Measurements from ENCODE around the gene CCDC170. TPM values are rescaled to one million over a fixed set of nuclear protein-coding genes. Genes with fewer than 3 reads are reported as not detected.
"Not testable (repeated sequence)": the region's sequence is repeated elsewhere in the genome, so short reads cannot be mapped to it uniquely, and the experiment has no call there.

Gene CCDC170
- total and polyA plus RNA-seq, 2 experiments from 2014 or later = 0.03 TPM; not detected in 1

DNA sequence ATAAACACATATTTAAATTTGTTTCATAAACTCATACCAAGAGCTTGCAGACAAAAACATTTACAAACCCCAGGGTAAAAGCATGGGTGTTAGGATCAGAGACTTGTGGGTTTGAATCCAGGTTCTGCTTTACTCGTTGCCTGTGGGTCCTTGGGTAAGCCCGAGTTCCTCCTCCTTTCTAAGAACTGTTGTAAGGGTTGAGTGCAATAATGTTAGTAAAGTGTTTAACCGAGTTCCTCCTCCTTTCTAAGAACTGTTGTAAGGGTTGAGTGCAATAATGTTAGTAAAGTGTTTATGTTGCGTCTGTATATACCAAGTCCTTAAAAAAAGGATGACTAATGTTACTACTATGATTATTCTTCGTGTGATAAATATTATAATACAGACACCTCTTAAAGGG, 18.7 kb downstream of the CCDC170 start:
- TF ChIP-seq, protein P1, sequence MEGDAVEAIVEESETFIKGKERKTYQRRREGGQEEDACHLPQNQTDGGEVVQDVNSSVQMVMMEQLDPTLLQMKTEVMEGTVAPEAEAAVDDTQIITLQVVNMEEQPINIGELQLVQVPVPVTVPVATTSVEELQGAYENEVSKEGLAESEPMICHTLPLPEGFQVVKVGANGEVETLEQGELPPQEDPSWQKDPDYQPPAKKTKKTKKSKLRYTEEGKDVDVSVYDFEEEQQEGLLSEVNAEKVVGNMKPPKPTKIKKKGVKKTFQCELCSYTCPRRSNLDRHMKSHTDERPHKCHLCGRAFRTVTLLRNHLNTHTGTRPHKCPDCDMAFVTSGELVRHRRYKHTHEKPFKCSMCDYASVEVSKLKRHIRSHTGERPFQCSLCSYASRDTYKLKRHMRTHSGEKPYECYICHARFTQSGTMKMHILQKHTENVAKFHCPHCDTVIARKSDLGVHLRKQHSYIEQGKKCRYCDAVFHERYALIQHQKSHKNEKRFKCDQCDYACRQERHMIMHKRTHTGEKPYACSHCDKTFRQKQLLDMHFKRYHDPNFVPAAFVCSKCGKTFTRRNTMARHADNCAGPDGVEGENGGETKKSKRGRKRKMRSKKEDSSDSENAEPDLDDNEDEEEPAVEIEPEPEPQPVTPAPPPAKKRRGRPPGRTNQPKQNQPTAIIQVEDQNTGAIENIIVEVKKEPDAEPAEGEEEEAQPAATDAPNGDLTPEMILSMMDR (IDR thresholded peaks at IDR 0.05; ENCODE audit: low read depth, low read length) = no peak

DNA sequence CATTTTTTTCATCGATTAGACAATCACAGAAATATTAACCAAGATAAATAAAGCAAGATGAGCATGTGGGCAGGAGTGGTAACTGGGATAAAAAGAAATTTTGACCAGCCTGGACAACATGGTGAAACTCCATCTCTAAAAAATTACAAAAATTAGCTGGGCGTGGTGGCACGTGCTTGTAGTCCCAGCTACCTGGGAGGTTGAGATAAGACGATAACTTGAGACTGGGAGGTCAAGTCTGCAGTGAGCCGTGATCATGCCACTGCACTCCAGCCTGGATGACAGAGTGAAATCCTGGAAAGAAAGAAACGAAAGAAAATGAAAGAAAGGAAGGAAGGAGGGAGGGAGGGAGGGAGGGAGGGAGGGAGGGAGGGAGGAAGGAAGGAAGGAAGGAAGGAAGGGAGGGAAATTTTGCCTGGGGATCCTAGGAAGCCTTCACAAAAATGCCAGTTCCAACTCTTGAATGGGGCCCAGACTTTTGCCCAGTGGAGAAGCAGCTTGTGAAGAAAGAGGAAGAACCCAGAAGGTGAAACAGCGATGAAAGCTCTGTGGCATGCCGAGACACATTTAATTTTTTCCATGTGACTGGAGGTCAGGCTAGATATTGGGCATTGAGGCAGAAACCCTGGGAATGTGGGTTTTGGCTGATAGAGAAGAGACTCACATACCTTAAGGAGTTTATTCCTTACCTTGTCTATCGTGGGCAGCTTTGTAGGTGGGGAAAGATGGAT, 20.3 kb downstream of the CCDC170 start:
- TF ChIP-seq, protein P1 (IDR thresholded peaks at IDR 0.05; ENCODE audit: low read depth, low read length) = no peak
- no peaks in the 10 kb centered on the region for H3K36me3 ChIP-seq
- no peak for DNase-seq (ENCODE audit: low read depth in 1 of 2, low spot score in 1 of 2)
- H3K27ac ChIP-seq = no peak overlapping the region
- H3K27me3 ChIP-seq = no peaks in the 10 kb centered on the region
- no peaks in the 10 kb centered on the region for H3K4me1 ChIP-seq (ENCODE audit: low read depth)
- H3K9me3 ChIP-seq (ENCODE audit: low read depth) = no peaks in the 10 kb centered on the region
- H3K4me3 ChIP-seq = no peak overlapping the region

More for the DNA sequence above, 18.7 kb downstream of the CCDC170 start:
- Histone ChIP-seq H3K4me1 (ENCODE audit: low read depth) (no peaks in the 10 kb centered on the region), H3K9me3 (ENCODE audit: low read depth) (no peaks in the 10 kb centered on the region), H3K4me3 (no peak overlapping the region), H3K27ac (no peak overlapping the region), H3K27me3 (no peaks in the 10 kb centered on the region), H3K36me3 (no peaks in the 10 kb centered on the region)
- DNase-seq (ENCODE audit: low read depth in 1 of 2, low spot score in 1 of 2) = no peak

DNA sequence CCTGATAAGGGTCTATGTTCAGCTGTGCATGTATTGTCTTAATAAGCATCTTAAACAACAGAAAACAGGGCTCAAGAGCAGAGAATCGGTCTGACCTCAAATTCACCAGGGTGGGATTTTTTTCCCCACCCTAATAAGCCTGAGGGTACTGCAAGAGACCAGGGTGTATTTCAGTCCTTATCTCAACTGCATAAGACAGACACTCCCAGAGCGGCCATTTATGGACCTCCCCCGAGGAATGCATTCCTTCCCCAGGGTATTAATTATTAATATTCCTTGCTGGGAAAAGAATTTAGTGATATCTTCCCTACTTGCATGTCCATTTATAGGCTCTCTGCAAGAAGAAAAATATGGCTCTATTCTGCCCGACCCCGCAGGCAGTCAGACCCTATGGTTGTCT, 25.2 kb downstream of the CCDC170 start:
- not testable (repeated sequence) for DNase-seq (ENCODE audit: low read depth in 1 of 2, low spot score in 1 of 2); H3K27ac ChIP-seq; H3K4me1 ChIP-seq (ENCODE audit: low read depth); H3K4me3 ChIP-seq; H3K27me3 ChIP-seq; H3K36me3 ChIP-seq; H3K9me3 ChIP-seq (ENCODE audit: low read depth)

DNA sequence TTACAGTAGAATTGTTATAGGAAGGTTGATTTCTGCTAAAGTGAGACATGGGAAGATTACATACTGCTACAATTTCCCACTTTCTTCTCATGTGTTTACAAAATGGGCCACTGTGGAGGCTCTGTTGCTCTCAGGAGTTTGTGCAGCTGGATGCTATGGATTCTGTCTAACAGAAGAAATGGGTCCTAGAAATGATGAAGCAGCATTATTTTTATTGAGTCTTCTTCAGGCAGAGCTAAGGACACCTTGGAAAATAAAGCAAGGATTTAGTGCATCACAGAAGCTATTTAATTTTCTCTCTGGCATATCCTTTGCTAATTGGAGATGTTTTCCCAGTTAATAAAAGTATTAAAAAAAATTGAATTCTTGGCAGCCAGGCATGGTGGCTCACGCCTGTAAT, 29.2 kb downstream of the CCDC170 start:
- Histone ChIP-seq H3K27ac (no peak overlapping the region), H3K27me3 (no peaks in the 10 kb centered on the region), H3K4me3 (no peak overlapping the region), H3K4me1 (ENCODE audit: low read depth) (no peaks in the 10 kb centered on the region), H3K9me3 (ENCODE audit: low read depth) (no peaks in the 10 kb centered on the region), H3K36me3 (no peaks in the 10 kb centered on the region)
- DNase-seq (ENCODE audit: low read depth in 1 of 2, low spot score in 1 of 2) = no peak
- TF ChIP-seq, protein P1 (IDR thresholded peaks at IDR 0.05; ENCODE audit: low read depth, low read length) = no peak

DNA sequence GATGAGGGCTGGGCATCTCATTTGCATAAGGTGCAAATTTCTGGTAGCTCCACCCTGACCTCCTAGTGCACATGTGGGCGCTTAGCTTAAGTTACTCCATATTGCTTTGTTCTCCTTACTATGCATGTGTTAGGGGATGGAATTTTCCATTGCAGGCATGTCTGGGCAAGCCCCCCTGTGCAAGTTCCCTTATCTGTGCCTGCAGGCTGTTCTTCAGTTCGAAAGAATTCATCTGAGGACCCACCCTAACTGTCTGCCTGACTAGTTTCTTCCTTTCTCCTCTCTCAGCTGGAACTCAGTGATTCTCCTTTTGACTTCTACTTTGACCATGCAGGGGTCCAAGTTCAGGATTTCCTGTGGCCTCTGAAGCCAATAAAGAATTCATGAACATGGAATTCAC, 30.2 kb downstream of the CCDC170 start:
- no peaks in the 10 kb centered on the region for H3K4me1 ChIP-seq (ENCODE audit: low read depth)
- TF ChIP-seq, protein P1 (IDR thresholded peaks at IDR 0.05; ENCODE audit: low read depth, low read length) = no peak
- no peak for DNase-seq (ENCODE audit: low read depth in 1 of 2, low spot score in 1 of 2)

DNA sequence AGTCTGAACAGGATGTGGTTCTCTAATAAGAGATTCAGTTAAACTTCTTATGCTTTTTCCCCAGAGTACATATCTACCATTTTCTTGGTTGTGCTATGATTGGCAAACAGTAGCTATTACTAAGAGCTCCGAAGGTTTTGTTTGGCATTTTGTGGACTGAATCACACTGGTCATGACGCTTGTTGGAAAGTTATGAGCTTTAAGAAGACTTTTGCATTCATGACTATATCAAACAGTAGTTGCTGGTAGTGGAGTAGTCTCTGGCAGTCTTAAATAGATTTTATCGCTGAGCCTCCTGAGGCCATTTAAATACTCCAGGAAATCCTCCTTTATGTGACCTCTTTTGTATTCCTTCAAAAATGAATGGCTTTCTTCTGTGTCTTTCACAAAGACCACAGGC, 40.8 kb downstream of the CCDC170 start:
- H3K27ac ChIP-seq = no peak overlapping the region
- H3K27me3 ChIP-seq = no peaks in the 10 kb centered on the region
- TF ChIP-seq, protein P1 (IDR thresholded peaks at IDR 0.05; ENCODE audit: low read depth, low read length) = no peak
- no peak for DNase-seq (ENCODE audit: low read depth in 1 of 2, low spot score in 1 of 2)
- H3K4me1 ChIP-seq (ENCODE audit: low read depth) = no peaks in the 10 kb centered on the region
- peaks cover 2% of the 10 kb centered on the region for H3K9me3 ChIP-seq (ENCODE audit: low read depth)
- no peaks in the 10 kb centered on the region for H3K36me3 ChIP-seq
- H3K4me3 ChIP-seq = no peak overlapping the region

More for the DNA sequence above, 30.2 kb downstream of the CCDC170 start:
- Histone ChIP-seq H3K4me3 (no peak overlapping the region), H3K9me3 (ENCODE audit: low read depth) (no peaks in the 10 kb centered on the region), H3K36me3 (no peaks in the 10 kb centered on the region), H3K27ac (no peak overlapping the region), H3K27me3 (no peaks in the 10 kb centered on the region)
